Measurements from ENCODE around the gene THSD4. TPM values are rescaled to one million over a fixed set of nuclear protein-coding genes. Genes with fewer than 3 reads are reported as not detected.

The THSD4 gene
- polyA plus RNA-seq, 1 experiment: 18.8 TPM

DNA sequence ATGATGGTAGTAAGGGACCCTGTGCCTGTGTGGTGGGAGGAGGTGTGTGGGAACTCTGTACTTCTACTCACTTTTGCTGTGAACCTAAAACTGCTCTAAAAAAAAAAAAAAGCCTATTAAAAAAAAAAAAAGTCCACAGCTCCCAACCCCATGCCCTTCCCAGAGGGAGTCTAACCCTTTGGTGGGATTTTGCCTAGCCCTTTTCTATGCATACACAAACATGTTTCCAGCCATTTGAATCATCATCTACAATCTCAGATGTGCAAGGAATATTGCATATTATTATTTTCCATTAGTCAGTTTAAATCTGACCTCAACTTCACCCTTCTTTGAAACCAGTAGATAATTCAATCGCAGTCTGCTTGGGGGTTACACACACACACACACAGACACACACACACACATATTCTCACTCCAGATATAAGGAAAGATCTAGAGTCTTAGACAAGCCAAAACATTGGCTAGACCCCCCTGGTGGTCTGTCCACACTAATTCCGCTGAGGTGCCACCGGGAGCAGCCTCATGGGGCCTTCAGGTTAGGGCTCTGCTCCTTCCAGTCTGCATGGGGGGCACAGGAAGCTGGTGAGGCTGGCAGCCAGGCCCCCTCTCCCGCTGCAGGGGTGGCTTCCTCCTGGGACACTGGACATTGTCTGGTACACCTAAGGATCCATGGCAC, 619.6 kb downstream of the THSD4 start:
- ChIA-PET CTCF (no interaction called here), POLR2A (no interaction called here)
- no peak for DNase-seq (ENCODE audit: low read depth)

GRCh38 chr15:71735385-71735757, 620.1 kb downstream of the THSD4 start:
- DNase-seq (ENCODE audit: low read depth): no peak
- Histone ChIP-seq H3K36me3 (ENCODE audit: control insufficient read depth, insufficient read depth, low read length) (peaks cover 4% of the 10 kb centered on the region), H3K4me3 (ENCODE audit: low read depth, low read length) (no peak overlapping the region), H3K27me3 (ENCODE audit: control insufficient read depth, insufficient read depth, low read length) (no peaks in the 10 kb centered on the region)
- TF ChIP-seq CTCF (IDR thresholded peaks at IDR 0.05; ENCODE audit: insufficient read depth, low read depth, low read length): no peak
- CTCF ChIA-PET: no interaction called here
- POLR2A ChIA-PET: no interaction called here

More for the DNA sequence above, 619.6 kb downstream of the THSD4 start:
- no peak for TF ChIP-seq CTCF (IDR thresholded peaks at IDR 0.05; ENCODE audit: insufficient read depth, low read depth, low read length)
- no peak overlapping the region for H3K4me3 ChIP-seq (ENCODE audit: low read depth, low read length)
- H3K36me3 ChIP-seq (ENCODE audit: control insufficient read depth, insufficient read depth, low read length): peaks cover 4% of the 10 kb centered on the region
- no peaks in the 10 kb centered on the region for H3K27me3 ChIP-seq (ENCODE audit: control insufficient read depth, insufficient read depth, low read length)

GRCh38 chr15:71736286-71736947, 621.1 kb downstream of the THSD4 start:
- H3K4me3 ChIP-seq (ENCODE audit: low read depth, low read length): no peak overlapping the region
- H3K36me3 ChIP-seq (ENCODE audit: control insufficient read depth, insufficient read depth, low read length): peaks cover 6% of the 10 kb centered on the region; the same call in 1 of the 2 replicates
- CTCF ChIA-PET: no interaction called here
- no peak for TF ChIP-seq CTCF (IDR thresholded peaks at IDR 0.05; ENCODE audit: insufficient read depth, low read depth, low read length)
- H3K27me3 ChIP-seq (ENCODE audit: control insufficient read depth, insufficient read depth, low read length): no peaks in the 10 kb centered on the region
- DNase-seq (ENCODE audit: low read depth): no peak
- POLR2A ChIA-PET: no interaction called here

GRCh38 chr15:71737761-71738160, 622.5 kb downstream of the THSD4 start:
- no peak for TF ChIP-seq CTCF (IDR thresholded peaks at IDR 0.05; ENCODE audit: insufficient read depth, low read depth, low read length)
- no peak overlapping the region for H3K4me3 ChIP-seq (ENCODE audit: low read depth, low read length)
- DNase-seq (ENCODE audit: low read depth): no peak
- ChIA-PET CTCF (interaction anchor here (0.7 kb wide), 1 partner anchor 9 kb away, joined by 3 read pairs; no protein-coding TSS in a partner anchor), POLR2A (no interaction called here)
- H3K36me3 ChIP-seq (ENCODE audit: control insufficient read depth, insufficient read depth, low read length): peaks cover 4% of the 10 kb centered on the region; the same call in 1 of the 2 replicates
- H3K27me3 ChIP-seq (ENCODE audit: control insufficient read depth, insufficient read depth, low read length): no peaks in the 10 kb centered on the region

GRCh38 chr15:71739355-71739754, 624.1 kb downstream of the THSD4 start:
- Histone ChIP-seq H3K36me3 (ENCODE audit: control insufficient read depth, insufficient read depth, low read length) (0 out of 2 replicates have a peak, but pooled peaks cover 2% of the 10 kb centered on the region), H3K4me3 (ENCODE audit: low read depth, low read length) (no peak overlapping the region), H3K27me3 (ENCODE audit: control insufficient read depth, insufficient read depth, low read length) (no peaks in the 10 kb centered on the region)
- POLR2A ChIA-PET: no interaction called here
- CTCF ChIA-PET: interaction anchor here (0.9 to 1.5 kb wide), 5 partner anchors 9 to 630 kb away, joined by 3 to 7 read pairs (median 4); no protein-coding TSS in a partner anchor
- no peak for TF ChIP-seq CTCF (IDR thresholded peaks at IDR 0.05; ENCODE audit: insufficient read depth, low read depth, low read length)
- no peak for DNase-seq (ENCODE audit: low read depth)

Measured in BJ (cell line).